GM12878 (cell line): ENCODE measurements around the gene CNTN4. TPM values are rescaled to one million over a fixed set of nuclear protein-coding genes. Genes with fewer than 3 reads are reported as not detected.

Source experiments
- BHLHE40 ChIP-seq, 2 experiments: fragments of 450-650 bp in 1 of 2; IDR thresholded peaks; 2 replicates each; pipeline ENCODE4 v1.6.1; 2011 to 2017; ENCODE audit warnings: low read depth in 2 of 2, borderline replicate concordance in 1 of 2, improper control_type of control experiment in 1 of 2, low read length in 1 of 2, mild to moderate bottlenecking in 1 of 2
- CEBPZ ChIP-seq: fragments of 150-350 bp; IDR thresholded peaks from 2 replicates; pipeline ENCODE4 v1.6.1; 2016; ENCODE audit warnings: low read depth, low read length
- CUX1 ChIP-seq: IDR thresholded peaks from 2 replicates; pipeline ENCODE4 v1.6.1; 2012; ENCODE audit warnings: improper control_type of control experiment, low read depth, low read length; ENCODE audit not compliant: insufficient replicate concordance
- ELK1 ChIP-seq: IDR thresholded peaks from 2 replicates; pipeline ENCODE4 v1.6.1; 2012; ENCODE audit warnings: low read depth, low read length, improper control_type of control experiment
- EZH2 ChIP-seq: IDR thresholded peaks from 2 replicates; pipeline ENCODE4 v1.6.1; 2012; ENCODE audit warnings: low read depth, mild to moderate bottlenecking, control low read depth, inconsistent platforms, low read length, borderline replicate concordance; ENCODE audit not compliant: control insufficient read depth
- IKZF2 ChIP-seq, 2 experiments: fragments of 450-650 bp; IDR thresholded peaks; 2 replicates each; pipeline ENCODE4 v1.6.1; 2017; ENCODE audit warnings: mild to moderate bottlenecking in 2 of 2, moderate library complexity in 2 of 2
- IRF3 ChIP-seq: fragments of 450-650 bp; IDR thresholded peaks from 2 replicates; pipeline ENCODE4 v1.6.1; 2014; ENCODE audit warnings: mild to moderate bottlenecking
- NBN ChIP-seq: fragments of 450-650 bp; IDR thresholded peaks from 2 replicates; pipeline ENCODE4 v1.6.1; 2016
- PML ChIP-seq: IDR thresholded peaks from 2 replicates; pipeline ENCODE4 v1.6.1; 2012; ENCODE audit warnings: low read length, inconsistent platforms
- RUNX3 ChIP-seq: IDR thresholded peaks from 2 replicates; pipeline ENCODE4 v1.6.1; 2012; ENCODE audit warnings: low read length, inconsistent platforms
- SIX5 ChIP-seq: IDR thresholded peaks from 2 replicates; pipeline ENCODE4 v1.6.1; 2011; ENCODE audit warnings: mild to moderate bottlenecking, low read depth, low read length, moderate library complexity; ENCODE audit not compliant: severe bottlenecking
- SMARCA5 ChIP-seq: fragments of 450-650 bp; IDR thresholded peaks from 2 replicates; pipeline ENCODE4 v1.6.1; 2017; ENCODE audit warnings: mild to moderate bottlenecking
- SRF ChIP-seq, 2 experiments: IDR thresholded peaks; 2 replicates each; pipeline ENCODE4 v1.6.1; 2011; ENCODE audit warnings: low read depth in 2 of 2, low read length in 2 of 2, mild to moderate bottlenecking in 1 of 2, moderate library complexity in 1 of 2
- ZBTB40 ChIP-seq: fragments of 450-650 bp; IDR thresholded peaks from 2 replicates; pipeline ENCODE4 v1.6.1; 2016; ENCODE audit warnings: mild to moderate bottlenecking, moderate library complexity, borderline replicate concordance
- ZNF217 ChIP-seq: fragments of 450-650 bp; IDR thresholded peaks from 2 replicates; pipeline ENCODE4 v1.6.1; 2017; ENCODE audit warnings: antibody characterized with exemption, mild to moderate bottlenecking
- ZNF274 ChIP-seq: IDR thresholded peaks from one replicate; pipeline ENCODE4 v1.8.0; 2011; ENCODE audit not compliant: insufficient read length, insufficient read depth
- polyA plus RNA-seq, 11 experiments: library from polyadenylated mRNA; depleted of rRNA in 4 of 11; unstranded in 6 of 11; stranded (reverse) in 5 of 11; fragments of >200 nt; fragmentation: Nextera tagmentation in 4 of 11; fragmentation: Illumina TruSeq in 1 of 11; extraction: Ambion mirVana in 4 of 11; extraction: Trizol in 1 of 11; gene quantifications; 1 replicate in 1 of 11; 2 replicates in 10 of 11; pipeline versions ENCODE4 v1.2.1 to v1.2.3, GENCODE V29; 2011 to 2016; ENCODE audit warnings: inconsistent platforms in 2 of 11, missing spikeins in 2 of 11, low read depth in 1 of 11
- total RNA-seq, 4 experiments: library from RNA; depleted of rRNA in 3 of 4; stranded (reverse); fragments of >200 nt in 3 of 4; fragmentation: Illumina TruSeq in 1 of 4; extraction: Trizol in 1 of 4; gene quantifications; 2 replicates each; pipeline versions ENCODE4 v1.2.1 to v1.2.3, GENCODE V29; 2013 to 2021

CNTN4 gene
- total and polyA plus RNA-seq, 10 of the 15 experiments (the other 5 are each of a cell fraction or from before 2014, with no cell fraction given), result 0.05 to 0.43 (median 0.15) TPM; not detected in 1

DNA sequence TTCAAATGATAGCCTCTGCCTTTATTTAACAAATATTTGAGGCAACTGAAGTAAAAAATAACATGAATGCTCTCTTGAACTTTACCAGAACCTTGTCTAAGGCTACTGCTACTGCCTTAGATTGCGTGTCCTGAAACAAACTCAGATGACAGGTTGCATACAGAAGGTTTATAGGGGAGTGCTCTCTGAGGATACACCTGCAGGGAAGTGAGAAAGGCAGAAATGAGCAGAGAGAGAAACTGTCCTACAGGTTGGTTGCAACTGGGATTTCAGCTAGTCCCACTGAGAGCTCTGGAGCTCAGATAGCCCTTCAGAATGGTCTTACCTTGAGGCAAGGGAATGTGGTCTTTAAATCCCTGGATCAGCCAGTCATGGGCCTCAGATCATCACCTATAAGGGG lies 846.0 kb downstream of the CNTN4 start (continued):
- TF ChIP-seq ELK1 (no peak), PML (no peak), CEBPZ (no peak), BHLHE40 (IDR thresholded peaks at IDR 0.05; ENCODE audit: borderline replicate concordance in 1 of 2, low read depth in 2 of 2, low read length in 1 of 2) (no peak), ZNF274 (no peak), NBN (no peak), EZH2 (no peak), ZBTB40 (no peak), ZNF217 (no peak), IKZF2 (IDR thresholded peaks at IDR 0.05) (no peak), SRF (IDR thresholded peaks at IDR 0.05; ENCODE audit: low read depth in 2 of 2, low read length in 2 of 2) (no peak), SMARCA5 (no peak), IRF3 (no peak), SIX5 (no peak), RUNX3 (peak; percentile 70), CUX1 (no peak)
